ENCODE measurements around the gene RTP1. TPM values are rescaled to one million over a fixed set of nuclear protein-coding genes. Genes with fewer than 3 reads are reported as not detected.

Gene RTP1
- total and polyA plus RNA-seq, 2 experiments from 2014 or later: 4.4 to 6.3 TPM

DNA sequence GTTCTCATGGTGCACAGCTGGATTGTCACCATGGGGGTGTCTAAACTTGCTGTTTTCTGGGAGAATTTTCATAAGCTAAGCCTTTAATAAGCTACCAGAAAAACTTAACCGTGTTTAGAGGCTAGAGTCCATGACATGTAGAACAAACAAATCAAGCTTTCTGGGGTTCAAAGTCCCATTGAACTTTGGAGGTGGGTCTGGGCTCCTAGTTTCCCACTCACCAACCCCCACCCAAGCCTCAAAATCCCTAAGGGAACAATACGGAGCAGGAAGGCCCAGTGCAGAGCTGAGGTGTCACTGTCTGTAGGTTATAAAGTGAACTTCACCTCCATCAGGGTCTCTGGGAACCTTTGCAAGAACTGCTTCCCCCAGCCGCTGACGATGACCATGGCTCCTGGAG, 25.5 kb downstream of the RTP1 start:
- no peak for ATAC-seq
- Histone ChIP-seq H3F3A (replicated peaks; ENCODE audit: low read depth) (no peaks in the 10 kb centered on the region), H3K79me2 (replicated peaks; ENCODE audit: insufficient read depth) (no peaks in the 10 kb centered on the region), H3K27ac (ENCODE audit: low read depth) (no peak overlapping the region), H3K4me3 (no peak overlapping the region), H4K20me1 (replicated peaks; ENCODE audit: insufficient read depth) (no peaks in the 10 kb centered on the region), H3K4me1 (ENCODE audit: insufficient read depth) (0 out of 2 replicates have a peak, but pooled peaks cover 9% of the 10 kb centered on the region), H3K27me3 (ENCODE audit: insufficient read depth) (no peaks in the 10 kb centered on the region), H3K36me3 (ENCODE audit: insufficient read depth) (no peaks in the 10 kb centered on the region; the same call in 1 of the 2 replicates), H3K9me2 (ENCODE audit: insufficient read depth) (0 out of 2 replicates have a peak, but pooled peaks cover 4% of the 10 kb centered on the region), H3K4me2 (no peak overlapping the region), H2AFZ (no peak overlapping the region)
- Mint-ChIP-seq H3K4me1 (peaks cover 7% of the 10 kb centered on the region; the same call in 2 of the 3 replicates), H3K36me3 (ENCODE audit: low read depth) (no peaks in the 10 kb centered on the region), H3K27ac (no peak overlapping the region), H3K27me3 (ENCODE audit: insufficient read depth, low read depth, poor library complexity) (peaks cover 9% of the 10 kb centered on the region), H3K9me3 (peaks cover 2% of the 10 kb centered on the region; the same call in 2 of the 3 replicates), H3K4me3 (no peak overlapping the region)
- no peak for TF ChIP-seq ZNF331 (CRISPR knock-in tag; IDR thresholded peaks at IDR 0.05; ENCODE audit: low read depth)
- TF ChIP-seq NANOG (IDR thresholded peaks at IDR 0.05; ENCODE audit: borderline replicate concordance): no peak
- TF ChIP-seq, protein P1, sequence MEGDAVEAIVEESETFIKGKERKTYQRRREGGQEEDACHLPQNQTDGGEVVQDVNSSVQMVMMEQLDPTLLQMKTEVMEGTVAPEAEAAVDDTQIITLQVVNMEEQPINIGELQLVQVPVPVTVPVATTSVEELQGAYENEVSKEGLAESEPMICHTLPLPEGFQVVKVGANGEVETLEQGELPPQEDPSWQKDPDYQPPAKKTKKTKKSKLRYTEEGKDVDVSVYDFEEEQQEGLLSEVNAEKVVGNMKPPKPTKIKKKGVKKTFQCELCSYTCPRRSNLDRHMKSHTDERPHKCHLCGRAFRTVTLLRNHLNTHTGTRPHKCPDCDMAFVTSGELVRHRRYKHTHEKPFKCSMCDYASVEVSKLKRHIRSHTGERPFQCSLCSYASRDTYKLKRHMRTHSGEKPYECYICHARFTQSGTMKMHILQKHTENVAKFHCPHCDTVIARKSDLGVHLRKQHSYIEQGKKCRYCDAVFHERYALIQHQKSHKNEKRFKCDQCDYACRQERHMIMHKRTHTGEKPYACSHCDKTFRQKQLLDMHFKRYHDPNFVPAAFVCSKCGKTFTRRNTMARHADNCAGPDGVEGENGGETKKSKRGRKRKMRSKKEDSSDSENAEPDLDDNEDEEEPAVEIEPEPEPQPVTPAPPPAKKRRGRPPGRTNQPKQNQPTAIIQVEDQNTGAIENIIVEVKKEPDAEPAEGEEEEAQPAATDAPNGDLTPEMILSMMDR (conservative IDR thresholded peaks at IDR 0.05; ENCODE audit: low read depth in 2 of 2): no peak
- no peak for TF ChIP-seq STAT1 (IDR thresholded peaks at IDR 0.05; ENCODE audit: unreplicated experiment)
- TF ChIP-seq, protein P2, sequence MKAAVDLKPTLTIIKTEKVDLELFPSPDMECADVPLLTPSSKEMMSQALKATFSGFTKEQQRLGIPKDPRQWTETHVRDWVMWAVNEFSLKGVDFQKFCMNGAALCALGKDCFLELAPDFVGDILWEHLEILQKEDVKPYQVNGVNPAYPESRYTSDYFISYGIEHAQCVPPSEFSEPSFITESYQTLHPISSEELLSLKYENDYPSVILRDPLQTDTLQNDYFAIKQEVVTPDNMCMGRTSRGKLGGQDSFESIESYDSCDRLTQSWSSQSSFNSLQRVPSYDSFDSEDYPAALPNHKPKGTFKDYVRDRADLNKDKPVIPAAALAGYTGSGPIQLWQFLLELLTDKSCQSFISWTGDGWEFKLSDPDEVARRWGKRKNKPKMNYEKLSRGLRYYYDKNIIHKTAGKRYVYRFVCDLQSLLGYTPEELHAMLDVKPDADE (IDR thresholded peaks at IDR 0.05): no peak
- no peak for TF ChIP-seq EZH2phosphoT487 (IDR thresholded peaks at IDR 0.05; ENCODE audit: unreplicated experiment)
- TF ChIP-seq, protein P3, sequence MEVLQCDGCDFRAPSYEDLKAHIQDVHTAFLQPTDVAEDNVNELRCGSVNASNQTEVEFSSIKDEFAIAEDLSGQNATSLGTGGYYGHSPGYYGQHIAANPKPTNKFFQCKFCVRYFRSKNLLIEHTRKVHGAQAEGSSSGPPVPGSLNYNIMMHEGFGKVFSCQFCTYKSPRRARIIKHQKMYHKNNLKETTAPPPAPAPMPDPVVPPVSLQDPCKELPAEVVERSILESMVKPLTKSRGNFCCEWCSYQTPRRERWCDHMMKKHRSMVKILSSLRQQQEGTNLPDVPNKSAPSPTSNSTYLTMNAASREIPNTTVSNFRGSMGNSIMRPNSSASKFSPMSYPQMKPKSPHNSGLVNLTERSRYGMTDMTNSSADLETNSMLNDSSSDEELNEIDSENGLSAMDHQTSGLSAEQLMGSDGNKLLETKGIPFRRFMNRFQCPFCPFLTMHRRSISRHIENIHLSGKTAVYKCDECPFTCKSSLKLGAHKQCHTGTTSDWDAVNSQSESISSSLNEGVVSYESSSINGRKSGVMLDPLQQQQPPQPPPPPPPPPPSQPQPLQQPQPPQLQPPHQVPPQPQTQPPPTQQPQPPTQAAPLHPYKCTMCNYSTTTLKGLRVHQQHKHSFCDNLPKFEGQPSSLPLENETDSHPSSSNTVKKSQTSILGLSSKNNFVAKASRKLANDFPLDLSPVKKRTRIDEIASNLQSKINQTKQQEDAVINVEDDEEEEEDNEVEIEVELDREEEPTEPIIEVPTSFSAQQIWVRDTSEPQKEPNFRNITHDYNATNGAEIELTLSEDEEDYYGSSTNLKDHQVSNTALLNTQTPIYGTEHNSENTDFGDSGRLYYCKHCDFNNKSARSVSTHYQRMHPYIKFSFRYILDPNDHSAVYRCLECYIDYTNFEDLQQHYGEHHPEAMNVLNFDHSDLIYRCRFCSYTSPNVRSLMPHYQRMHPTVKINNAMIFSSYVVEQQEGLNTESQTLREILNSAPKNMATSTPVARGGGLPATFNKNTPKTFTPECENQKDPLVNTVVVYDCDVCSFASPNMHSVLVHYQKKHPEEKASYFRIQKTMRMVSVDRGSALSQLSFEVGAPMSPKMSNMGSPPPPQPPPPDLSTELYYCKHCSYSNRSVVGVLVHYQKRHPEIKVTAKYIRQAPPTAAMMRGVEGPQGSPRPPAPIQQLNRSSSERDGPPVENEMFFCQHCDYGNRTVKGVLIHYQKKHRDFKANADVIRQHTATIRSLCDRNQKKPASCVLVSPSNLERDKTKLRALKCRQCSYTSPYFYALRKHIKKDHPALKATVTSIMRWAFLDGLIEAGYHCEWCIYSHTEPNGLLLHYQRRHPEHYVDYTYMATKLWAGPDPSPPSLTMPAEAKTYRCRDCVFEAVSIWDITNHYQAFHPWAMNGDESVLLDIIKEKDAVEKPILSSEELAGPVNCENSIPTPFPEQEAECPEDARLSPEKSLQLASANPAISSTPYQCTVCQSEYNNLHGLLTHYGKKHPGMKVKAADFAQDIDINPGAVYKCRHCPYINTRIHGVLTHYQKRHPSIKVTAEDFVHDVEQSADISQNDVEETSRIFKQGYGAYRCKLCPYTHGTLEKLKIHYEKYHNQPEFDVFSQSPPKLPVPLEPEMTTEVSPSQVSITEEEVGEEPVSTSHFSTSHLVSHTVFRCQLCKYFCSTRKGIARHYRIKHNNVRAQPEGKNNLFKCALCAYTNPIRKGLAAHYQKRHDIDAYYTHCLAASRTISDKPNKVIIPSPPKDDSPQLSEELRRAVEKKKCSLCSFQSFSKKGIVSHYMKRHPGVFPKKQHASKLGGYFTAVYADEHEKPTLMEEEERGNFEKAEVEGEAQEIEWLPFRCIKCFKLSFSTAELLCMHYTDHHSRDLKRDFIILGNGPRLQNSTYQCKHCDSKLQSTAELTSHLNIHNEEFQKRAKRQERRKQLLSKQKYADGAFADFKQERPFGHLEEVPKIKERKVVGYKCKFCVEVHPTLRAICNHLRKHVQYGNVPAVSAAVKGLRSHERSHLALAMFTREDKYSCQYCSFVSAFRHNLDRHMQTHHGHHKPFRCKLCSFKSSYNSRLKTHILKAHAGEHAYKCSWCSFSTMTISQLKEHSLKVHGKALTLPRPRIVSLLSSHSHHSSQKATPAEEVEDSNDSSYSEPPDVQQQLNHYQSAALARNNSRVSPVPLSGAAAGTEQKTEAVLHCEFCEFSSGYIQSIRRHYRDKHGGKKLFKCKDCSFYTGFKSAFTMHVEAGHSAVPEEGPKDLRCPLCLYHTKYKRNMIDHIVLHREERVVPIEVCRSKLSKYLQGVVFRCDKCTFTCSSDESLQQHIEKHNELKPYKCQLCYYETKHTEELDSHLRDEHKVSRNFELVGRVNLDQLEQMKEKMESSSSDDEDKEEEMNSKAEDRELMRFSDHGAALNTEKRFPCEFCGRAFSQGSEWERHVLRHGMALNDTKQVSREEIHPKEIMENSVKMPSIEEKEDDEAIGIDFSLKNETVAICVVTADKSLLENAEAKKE (CRISPR knock-in tag; IDR thresholded peaks at IDR 0.05): no peak
- TF ChIP-seq EZH2 (IDR thresholded peaks at IDR 0.05; ENCODE audit: low read depth, unreplicated experiment): no peak
- TF ChIP-seq, protein P4, sequence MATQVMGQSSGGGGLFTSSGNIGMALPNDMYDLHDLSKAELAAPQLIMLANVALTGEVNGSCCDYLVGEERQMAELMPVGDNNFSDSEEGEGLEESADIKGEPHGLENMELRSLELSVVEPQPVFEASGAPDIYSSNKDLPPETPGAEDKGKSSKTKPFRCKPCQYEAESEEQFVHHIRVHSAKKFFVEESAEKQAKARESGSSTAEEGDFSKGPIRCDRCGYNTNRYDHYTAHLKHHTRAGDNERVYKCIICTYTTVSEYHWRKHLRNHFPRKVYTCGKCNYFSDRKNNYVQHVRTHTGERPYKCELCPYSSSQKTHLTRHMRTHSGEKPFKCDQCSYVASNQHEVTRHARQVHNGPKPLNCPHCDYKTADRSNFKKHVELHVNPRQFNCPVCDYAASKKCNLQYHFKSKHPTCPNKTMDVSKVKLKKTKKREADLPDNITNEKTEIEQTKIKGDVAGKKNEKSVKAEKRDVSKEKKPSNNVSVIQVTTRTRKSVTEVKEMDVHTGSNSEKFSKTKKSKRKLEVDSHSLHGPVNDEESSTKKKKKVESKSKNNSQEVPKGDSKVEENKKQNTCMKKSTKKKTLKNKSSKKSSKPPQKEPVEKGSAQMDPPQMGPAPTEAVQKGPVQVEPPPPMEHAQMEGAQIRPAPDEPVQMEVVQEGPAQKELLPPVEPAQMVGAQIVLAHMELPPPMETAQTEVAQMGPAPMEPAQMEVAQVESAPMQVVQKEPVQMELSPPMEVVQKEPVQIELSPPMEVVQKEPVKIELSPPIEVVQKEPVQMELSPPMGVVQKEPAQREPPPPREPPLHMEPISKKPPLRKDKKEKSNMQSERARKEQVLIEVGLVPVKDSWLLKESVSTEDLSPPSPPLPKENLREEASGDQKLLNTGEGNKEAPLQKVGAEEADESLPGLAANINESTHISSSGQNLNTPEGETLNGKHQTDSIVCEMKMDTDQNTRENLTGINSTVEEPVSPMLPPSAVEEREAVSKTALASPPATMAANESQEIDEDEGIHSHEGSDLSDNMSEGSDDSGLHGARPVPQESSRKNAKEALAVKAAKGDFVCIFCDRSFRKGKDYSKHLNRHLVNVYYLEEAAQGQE (IDR thresholded peaks at IDR 0.05; ENCODE audit: unreplicated experiment): no peak
- no peak for DNase-seq (ENCODE audit: low spot score)
